Keratinocyte (primary cell): Measurements from ENCODE around the gene MLEC. TPM values are rescaled to one million over a fixed set of nuclear protein-coding genes. Genes with fewer than 3 reads are reported as not detected.

Experiments
- DNase-seq: peaks from one replicate; pipeline ENCODE4 v3.0.0-alpha.2; 2011; ENCODE audit warnings: low read depth, missing footprints, low spot score
- FAIRE-seq: peaks from 2 replicates; lab custom pipeline; 2011; peaks lifted over from hg19 to GRCh38; lab: Jason Lieb, UNC
- H2AFZ ChIP-seq: 2 replicates; pipeline ENCODE4 v1.6.0; 2012; ENCODE audit warnings: low read length, control low read depth, inconsistent platforms; ENCODE audit not compliant: control insufficient read depth
- H3K27ac ChIP-seq: 2 replicates; pipeline ENCODE4 v1.5.1; 2011; ENCODE audit warnings: low read length; ENCODE audit not compliant: control insufficient read depth, insufficient read depth
- H3K27me3 ChIP-seq: 3 replicates; pipeline ENCODE4 v1.6.0; 2011; ENCODE audit warnings: low read length; ENCODE audit not compliant: control insufficient read depth, insufficient read depth; ENCODE audit errors: extremely low read depth
- H3K36me3 ChIP-seq, 2 experiments: 2 replicates in 1 of 2; 3 replicates in 1 of 2; pipeline ENCODE4 v1.5.1; 2011; ENCODE audit warnings: low read length in 2 of 2, mild to moderate bottlenecking in 1 of 2; ENCODE audit not compliant: control insufficient read depth in 2 of 2, insufficient read depth in 2 of 2; ENCODE audit errors: extremely low read depth in 1 of 2
- H3K4me1 ChIP-seq: 3 replicates; pipeline ENCODE4 v1.5.1; 2011; ENCODE audit warnings: low read length; ENCODE audit not compliant: control insufficient read depth, insufficient read depth; ENCODE audit errors: extremely low read depth
- H3K4me2 ChIP-seq: 3 replicates; pipeline ENCODE4 v1.6.0; 2011; ENCODE audit warnings: low read depth, low read length; ENCODE audit not compliant: control insufficient read depth, insufficient read depth; ENCODE audit errors: extremely low read depth
- H3K4me3 ChIP-seq, 3 experiments: fragments of 200-600 bp in 1 of 3; sonication (generic) in 1 of 3; 2 replicates in 2 of 3; 3 replicates in 1 of 3; pipeline ENCODE4 v1.5.1; 2011 to 2016; ENCODE audit warnings: low read length in 3 of 3, mild to moderate bottlenecking in 3 of 3, control low read depth in 2 of 3, inconsistent platforms in 1 of 3, low read depth in 1 of 3, mixed read lengths in 1 of 3, mixed run types in 1 of 3, moderate library complexity in 1 of 3; ENCODE audit not compliant: control insufficient read depth in 2 of 3, insufficient read depth in 2 of 3; ENCODE audit errors: extremely low read depth in 1 of 3
- H3K79me2 ChIP-seq: 2 replicates; pipeline ENCODE4 v1.6.0; 2012; ENCODE audit warnings: low read length; ENCODE audit not compliant: control insufficient read depth, insufficient read depth
- H3K9ac ChIP-seq: 3 replicates; pipeline ENCODE4 v1.6.0; 2011; ENCODE audit warnings: low read length; ENCODE audit not compliant: control insufficient read depth, insufficient read depth; ENCODE audit errors: extremely low read depth
- H3K9me1 ChIP-seq: 3 replicates; pipeline ENCODE4 v1.6.0; 2011; ENCODE audit warnings: low read length; ENCODE audit not compliant: control insufficient read depth, insufficient read depth; ENCODE audit errors: extremely low read depth
- H3K9me3 ChIP-seq: 2 replicates; pipeline ENCODE4 v1.5.1; 2012; ENCODE audit warnings: low read depth, low read length; ENCODE audit not compliant: control insufficient read depth
- H4K20me1 ChIP-seq: 3 replicates; pipeline ENCODE4 v1.6.0; 2011; ENCODE audit warnings: low read length; ENCODE audit not compliant: control insufficient read depth, insufficient read depth; ENCODE audit errors: extremely low read depth
- EZH2 ChIP-seq: IDR thresholded peaks from one replicate; pipeline ENCODE4 v1.6.1; 2012; ENCODE audit warnings: inconsistent platforms, mild to moderate bottlenecking, low read length, moderate library complexity
- dilution Hi-C: fragments of 300-500 bp; cut with MboI; formaldehyde crosslinking; loops from one replicate; pipeline ENCODE4 v1.7.0; 2020; ENCODE audit warnings: low sequenced_read_pairs; ENCODE audit not compliant: extremely low pct_ligation_motif_present
- polyA plus RNA-seq, 5 experiments: library from polyadenylated mRNA; depleted of rRNA in 3 of 5; stranded (reverse) in 3 of 5; stranded (forward) in 1 of 5; unstranded in 1 of 5; fragments of >200 nt; gene quantifications; 1 replicate in 1 of 5; 2 replicates in 3 of 5; 3 replicates in 1 of 5; pipeline versions ENCODE4 v1.2.1 to v1.2.3, GENCODE V29; 2011 to 2012; ENCODE audit warnings: missing spikeins in 2 of 5, low read depth in 1 of 5, low replicate concordance in 1 of 5
- TF ChIP-seq, protein P1 (sequence below), 3 experiments: IDR thresholded peaks in 1 of 3; conservative IDR thresholded peaks in 1 of 3; optimal IDR thresholded peaks in 1 of 3; 2 replicates in 2 of 3; 3 replicates in 1 of 3; pipeline versions ENCODE3 to v1.5.1; 2011; ENCODE audit warnings: low read length in 3 of 3, mild to moderate bottlenecking in 3 of 3, moderate library complexity in 2 of 3, control low read depth in 1 of 3, inconsistent platforms in 1 of 3; ENCODE audit not compliant: insufficient read depth in 2 of 3; ENCODE audit errors: extremely low read depth in 1 of 3

Gene MLEC
- polyA plus RNA-seq, 1 donor (not counting 4 experiments of a cell fraction or from before 2014, with no cell fraction given) = 65.2 TPM

DNA sequence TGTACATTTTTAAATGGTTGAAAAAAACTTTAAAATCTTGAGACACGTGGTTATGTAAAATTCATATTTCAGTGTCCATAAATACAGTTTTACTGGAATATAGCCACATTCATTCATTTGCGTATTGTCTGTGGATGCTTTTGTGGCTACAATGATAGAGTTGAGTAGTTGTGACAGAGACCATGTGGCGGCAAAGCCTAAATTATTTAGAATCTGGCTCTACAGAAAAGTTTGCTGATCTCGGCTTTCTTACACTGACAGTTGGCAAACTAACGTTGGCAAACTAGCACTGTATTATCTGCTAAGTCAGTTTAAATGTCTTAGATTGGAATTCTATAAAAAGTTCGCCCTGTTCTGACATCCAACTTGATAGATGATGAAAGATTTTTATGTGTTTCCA, 25.7 kb downstream of the MLEC start:
- dilution Hi-C loops = no loop called here
- H3K9me1 ChIP-seq = no peaks in the 10 kb centered on the region
- peaks cover 15% of the 10 kb centered on the region for H3K79me2 ChIP-seq
- H3K9me3 ChIP-seq = no peaks in the 10 kb centered on the region
- FAIRE-seq (no peak), DNase-seq (no peak)
- H3K4me1 ChIP-seq = peaks cover 13% of the 10 kb centered on the region
- H3K4me2 ChIP-seq = no peak overlapping the region
- TF ChIP-seq EZH2 = no peak
- TF ChIP-seq, protein P1, sequence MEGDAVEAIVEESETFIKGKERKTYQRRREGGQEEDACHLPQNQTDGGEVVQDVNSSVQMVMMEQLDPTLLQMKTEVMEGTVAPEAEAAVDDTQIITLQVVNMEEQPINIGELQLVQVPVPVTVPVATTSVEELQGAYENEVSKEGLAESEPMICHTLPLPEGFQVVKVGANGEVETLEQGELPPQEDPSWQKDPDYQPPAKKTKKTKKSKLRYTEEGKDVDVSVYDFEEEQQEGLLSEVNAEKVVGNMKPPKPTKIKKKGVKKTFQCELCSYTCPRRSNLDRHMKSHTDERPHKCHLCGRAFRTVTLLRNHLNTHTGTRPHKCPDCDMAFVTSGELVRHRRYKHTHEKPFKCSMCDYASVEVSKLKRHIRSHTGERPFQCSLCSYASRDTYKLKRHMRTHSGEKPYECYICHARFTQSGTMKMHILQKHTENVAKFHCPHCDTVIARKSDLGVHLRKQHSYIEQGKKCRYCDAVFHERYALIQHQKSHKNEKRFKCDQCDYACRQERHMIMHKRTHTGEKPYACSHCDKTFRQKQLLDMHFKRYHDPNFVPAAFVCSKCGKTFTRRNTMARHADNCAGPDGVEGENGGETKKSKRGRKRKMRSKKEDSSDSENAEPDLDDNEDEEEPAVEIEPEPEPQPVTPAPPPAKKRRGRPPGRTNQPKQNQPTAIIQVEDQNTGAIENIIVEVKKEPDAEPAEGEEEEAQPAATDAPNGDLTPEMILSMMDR (optimal IDR thresholded peaks at IDR 0.05 in 1 of 3, IDR thresholded peaks at IDR 0.05 in 1 of 3, conservative IDR thresholded peaks at IDR 0.05 in 1 of 3; ENCODE audit: extremely low read depth in 1 of 3, insufficient read depth in 2 of 3, low read length in 3 of 3) = no peak
- H2AFZ ChIP-seq = no peak overlapping the region
- H3K27ac ChIP-seq = no peak overlapping the region
- no peaks in the 10 kb centered on the region for H4K20me1 ChIP-seq
- H3K9ac ChIP-seq = no peak overlapping the region
- no peaks in the 10 kb centered on the region for H3K27me3 ChIP-seq
- no peak overlapping the region for H3K4me3 ChIP-seq
- peaks cover 15 to 28% of the 10 kb centered on the region in 2 experiments for H3K36me3 ChIP-seq

DNA sequence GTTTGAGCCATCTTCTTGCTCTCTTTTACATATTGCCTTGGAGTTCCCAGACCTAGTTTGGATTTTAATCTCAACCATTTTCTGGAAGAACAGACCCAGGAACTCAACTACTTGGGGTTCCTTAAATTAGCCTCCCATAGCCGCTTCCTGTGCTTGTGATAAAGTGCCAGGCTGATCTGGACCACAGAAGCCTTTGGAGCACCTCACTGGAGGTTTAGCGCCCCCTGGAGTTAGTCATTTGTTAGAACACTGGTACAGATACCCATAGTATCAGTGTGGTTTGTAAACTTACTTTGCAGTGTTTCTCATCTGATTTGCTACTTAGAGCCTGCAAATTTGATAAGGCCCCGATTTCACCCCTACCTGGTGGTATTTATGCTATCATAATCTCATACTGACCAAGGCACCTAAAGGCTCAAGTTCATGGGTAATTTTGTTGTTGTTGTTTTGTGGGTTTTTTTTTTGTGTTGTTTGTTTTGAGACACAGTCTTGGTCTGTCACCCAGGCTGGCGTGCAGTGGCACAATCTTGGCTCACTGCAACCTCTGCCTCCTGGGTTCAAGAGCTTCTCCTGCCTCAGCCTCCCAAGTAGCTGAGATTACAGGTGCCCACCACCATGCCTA, 27.0 kb downstream of the MLEC start:
- H3K9me1 ChIP-seq = no peaks in the 10 kb centered on the region
- FAIRE-seq (peak; percentile 76), DNase-seq (peak; percentile 50)
- peaks cover 17 to 34% of the 10 kb centered on the region in 2 experiments for H3K36me3 ChIP-seq
- H3K79me2 ChIP-seq = peaks cover 15% of the 10 kb centered on the region
- H3K27ac ChIP-seq = no peak overlapping the region
- no peak overlapping the region for H3K4me2 ChIP-seq
- peaks cover 13% of the 10 kb centered on the region for H3K4me1 ChIP-seq
- H3K27me3 ChIP-seq = no peaks in the 10 kb centered on the region
- H3K4me3 ChIP-seq = no peak overlapping the region
- H4K20me1 ChIP-seq = no peaks in the 10 kb centered on the region
- no peak overlapping the region for H3K9ac ChIP-seq
- H2AFZ ChIP-seq = no peak overlapping the region
- dilution Hi-C loops = no loop called here
- no peaks in the 10 kb centered on the region for H3K9me3 ChIP-seq
- TF ChIP-seq, protein P1 (optimal IDR thresholded peaks at IDR 0.05 in 1 of 3, IDR thresholded peaks at IDR 0.05 in 1 of 3, conservative IDR thresholded peaks at IDR 0.05 in 1 of 3; ENCODE audit: extremely low read depth in 1 of 3, insufficient read depth in 2 of 3, low read length in 3 of 3) = peak; percentile 73 to 87 (median 82)
- no peak for TF ChIP-seq EZH2
